Mucosa of rectum (tissue), 2 donors: ENCODE results near the gene JAZF1.

Experiments
- H3K27ac ChIP-seq, 2 donors: one replicate each; pipeline ENCODE4 v1.7.0; 2013; ENCODE audit warnings: inconsistent platforms in 2 of 2, low read depth in 2 of 2, low read length in 2 of 2
- H3K27me3 ChIP-seq, 2 donors: one replicate each; pipeline ENCODE4 v1.7.0; 2013; ENCODE audit warnings: low read length in 2 of 2; ENCODE audit not compliant: control insufficient read depth in 2 of 2, insufficient read depth in 2 of 2
- H3K36me3 ChIP-seq, 2 donors: one replicate each; pipeline ENCODE4 v1.7.0; 2013; ENCODE audit warnings: low read length in 2 of 2; ENCODE audit not compliant: control insufficient read depth in 2 of 2, insufficient read depth in 2 of 2
- H3K4me1 ChIP-seq, 2 donors: one replicate each; pipeline ENCODE4 v1.7.0; 2013; ENCODE audit warnings: low read length in 2 of 2, mild to moderate bottlenecking in 1 of 2; ENCODE audit not compliant: control insufficient read depth in 2 of 2, insufficient read depth in 2 of 2
- H3K4me3 ChIP-seq, 2 donors: one replicate each; pipeline ENCODE4 v1.7.0; 2013; ENCODE audit warnings: low read length in 2 of 2
- H3K9ac ChIP-seq, 2 donors: one replicate each; pipeline ENCODE4 v1.7.0; 2013; ENCODE audit warnings: low read length in 2 of 2, low read depth in 1 of 2, mild to moderate bottlenecking in 1 of 2
- H3K9me3 ChIP-seq, 2 donors: one replicate each; pipeline ENCODE4 v1.7.0; 2013; ENCODE audit warnings: low read length in 2 of 2; ENCODE audit not compliant: control insufficient read depth in 2 of 2
- donor health status: healthy.
- donor health status: Normal muscosa, but diverticular disease.

JAZF1 gene

GRCh38 chr7:28082071-28082470 is 98.5 kb downstream of the JAZF1 start:
- peaks cover 0 to 4% of the 10 kb centered on the region in 2 donors for H3K4me1 ChIP-seq
- H3K27me3 ChIP-seq: no peaks in the 10 kb centered on the region
- no peak overlapping the region for H3K4me3 ChIP-seq
- H3K9me3 ChIP-seq: no peaks in the 10 kb centered on the region
- H3K36me3 ChIP-seq: no peaks in the 10 kb centered on the region
- H3K27ac ChIP-seq: no peak overlapping the region
- H3K9ac ChIP-seq: no peak overlapping the region

DNA sequence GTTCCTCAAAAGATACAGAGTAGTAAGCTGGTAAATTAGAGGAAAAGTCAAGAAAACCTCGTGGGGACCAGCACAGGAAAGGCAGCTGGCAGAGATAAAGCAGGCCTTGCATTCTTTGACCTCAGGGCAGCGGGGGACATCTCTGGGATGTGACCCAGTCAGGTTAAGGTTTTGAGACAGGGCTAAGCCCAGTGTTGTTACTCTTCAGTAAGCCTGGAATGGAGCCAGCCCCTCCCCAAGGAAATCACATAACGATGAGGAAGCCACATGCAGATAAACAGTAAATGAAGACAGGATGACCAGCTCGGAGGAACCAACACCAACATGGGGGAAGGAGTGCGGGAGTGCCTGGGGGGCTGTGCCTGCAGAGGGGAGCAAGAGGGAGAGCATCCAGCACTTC is 99.6 kb downstream of the JAZF1 start:
- Histone ChIP-seq H3K9me3 (no peaks in the 10 kb centered on the region), H3K9ac (no peak overlapping the region), H3K27me3 (no peaks in the 10 kb centered on the region), H3K4me3 (no peak overlapping the region), H3K27ac (no peak overlapping the region), H3K36me3 (no peaks in the 10 kb centered on the region), H3K4me1 (peaks cover 0 to 4% of the 10 kb centered on the region in 2 donors)

DNA sequence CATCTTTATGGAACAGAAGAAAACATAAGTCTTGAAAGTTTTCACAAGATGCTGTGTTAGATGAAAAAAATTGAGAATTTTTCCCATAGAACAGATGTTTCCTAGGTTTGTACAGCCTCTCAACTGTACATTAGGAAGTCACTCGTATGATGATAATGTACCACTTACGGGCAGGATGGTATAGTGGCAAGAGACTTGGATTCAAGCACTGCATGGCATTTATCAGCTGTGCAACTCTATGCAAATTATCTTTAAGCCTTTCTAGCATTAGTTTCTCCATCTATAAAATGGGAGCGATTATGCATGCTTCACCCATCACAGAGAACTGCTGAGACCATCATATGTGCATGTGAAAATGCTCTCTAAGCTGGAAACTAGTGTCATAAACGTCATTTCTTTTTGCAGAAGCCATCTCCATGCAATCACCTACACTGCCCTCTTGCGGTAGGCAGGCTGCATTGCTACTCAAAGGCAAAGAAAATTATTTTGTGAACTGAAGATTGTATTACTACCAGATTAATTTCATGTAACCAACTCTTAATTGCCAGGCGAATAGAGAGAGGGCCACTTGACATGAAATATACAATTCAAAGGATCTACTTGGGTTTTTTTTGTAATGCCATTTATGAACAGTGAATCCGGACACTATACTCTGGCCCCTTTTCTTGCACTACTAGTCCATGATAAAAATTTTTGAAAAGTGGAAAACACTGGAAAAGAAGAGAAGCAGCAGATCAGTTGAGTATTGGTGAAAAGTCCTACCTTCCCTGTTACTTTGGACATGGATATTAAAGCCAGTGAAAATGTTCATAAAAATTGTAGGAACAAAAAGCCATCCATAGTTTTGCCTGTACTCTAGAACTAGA is 102.3 kb downstream of the JAZF1 start:
- Histone ChIP-seq H3K27ac (no peak overlapping the region), H3K9me3 (no peaks in the 10 kb centered on the region), H3K9ac (no peak overlapping the region), H3K4me3 (no peak overlapping the region), H3K4me1 (no peaks in the 10 kb centered on the region), H3K27me3 (no peaks in the 10 kb centered on the region), H3K36me3 (no peaks in the 10 kb centered on the region)

- Histone ChIP-seq H3K36me3 (no peaks in the 10 kb centered on the region), H3K27ac (no peak overlapping the region), H3K27me3 (no peaks in the 10 kb centered on the region), H3K4me1 (no peaks in the 10 kb centered on the region), H3K9ac (no peak overlapping the region), H3K9me3 (no peaks in the 10 kb centered on the region), H3K4me3 (no peak overlapping the region)
Observed at GRCh38 chr7:28077616-28078015, 103.0 kb downstream of the JAZF1 start.

GRCh38 chr7:28076423-28077200 is 104.0 kb downstream of the JAZF1 start:
- H3K9me3 ChIP-seq: no peaks in the 10 kb centered on the region
- no peaks in the 10 kb centered on the region for H3K4me1 ChIP-seq
- no peaks in the 10 kb centered on the region for H3K27me3 ChIP-seq
- H3K36me3 ChIP-seq: no peaks in the 10 kb centered on the region
- no peak overlapping the region for H3K27ac ChIP-seq
- H3K9ac ChIP-seq: no peak overlapping the region
- no peak overlapping the region for H3K4me3 ChIP-seq

DNA sequence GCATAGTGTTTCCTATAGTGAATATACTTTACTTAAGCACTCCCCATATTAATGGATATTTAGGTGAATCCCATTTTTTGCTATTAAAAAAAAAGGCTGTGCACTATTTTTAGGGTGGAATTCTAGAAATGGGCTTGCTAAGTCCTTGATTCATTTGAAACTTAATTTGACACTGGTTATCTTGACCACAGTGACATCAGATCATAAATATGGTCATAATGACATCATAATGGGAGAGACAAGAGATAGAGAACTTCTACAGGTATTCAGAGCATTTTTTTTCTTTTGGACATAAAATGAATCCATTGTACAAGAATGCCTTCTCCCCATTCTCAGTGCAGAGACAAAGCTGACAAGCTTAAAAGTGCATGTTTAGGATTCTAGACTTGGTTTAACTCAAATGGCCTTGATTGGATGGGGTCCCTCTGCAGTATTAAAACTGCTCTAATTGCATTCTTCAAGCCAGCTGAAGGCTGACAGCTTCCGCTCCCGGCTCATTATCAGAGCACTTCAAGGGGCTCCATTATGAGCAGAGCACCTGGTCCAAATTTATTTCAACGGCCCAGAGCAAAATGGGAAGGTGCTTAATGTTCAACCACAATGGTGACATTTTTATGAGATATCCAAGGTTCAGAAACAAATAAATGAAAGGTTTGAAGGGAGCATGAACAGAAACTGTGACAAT is 104.8 kb downstream of the JAZF1 start:
- no peaks in the 10 kb centered on the region for H3K9me3 ChIP-seq
- no peak overlapping the region for H3K4me3 ChIP-seq
- H3K36me3 ChIP-seq: no peaks in the 10 kb centered on the region
- no peaks in the 10 kb centered on the region for H3K4me1 ChIP-seq
- no peak overlapping the region for H3K27ac ChIP-seq
- H3K27me3 ChIP-seq: no peaks in the 10 kb centered on the region
- H3K9ac ChIP-seq: no peak overlapping the region

- Histone ChIP-seq H3K9me3 (no peaks in the 10 kb centered on the region), H3K9ac (no peak overlapping the region), H3K4me1 (no peaks in the 10 kb centered on the region), H3K27ac (no peak overlapping the region), H3K36me3 (no peaks in the 10 kb centered on the region), H3K4me3 (no peak overlapping the region), H3K27me3 (no peaks in the 10 kb centered on the region)
Observed at GRCh38 chr7:28072876-28073514, 107.6 kb downstream of the JAZF1 start.

DNA sequence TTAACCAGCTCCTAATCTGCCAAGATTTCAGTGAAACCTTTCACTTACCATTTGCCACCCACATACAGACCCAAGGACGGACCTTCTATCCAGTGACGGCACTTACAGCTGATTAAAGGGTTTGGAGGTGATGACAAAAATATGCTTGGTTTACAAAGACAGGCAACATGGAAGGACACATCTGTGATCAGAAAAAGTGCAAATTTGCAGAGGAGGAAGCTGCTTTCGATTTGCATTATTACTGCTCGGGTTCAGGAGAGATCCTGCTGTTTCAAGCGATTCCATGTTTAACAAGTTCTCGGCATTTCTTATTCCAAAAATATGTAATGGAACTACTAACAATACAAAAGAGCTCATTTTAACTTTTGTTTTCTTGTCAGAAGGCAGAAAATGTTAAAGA is 109.0 kb downstream of the JAZF1 start:
- no peak overlapping the region for H3K9ac ChIP-seq
- no peaks in the 10 kb centered on the region for H3K27me3 ChIP-seq
- no peaks in the 10 kb centered on the region for H3K4me1 ChIP-seq
- H3K36me3 ChIP-seq: no peaks in the 10 kb centered on the region
- no peaks in the 10 kb centered on the region for H3K9me3 ChIP-seq
- H3K4me3 ChIP-seq: no peak overlapping the region
- no peak overlapping the region for H3K27ac ChIP-seq

- H3K4me1 ChIP-seq: no peaks in the 10 kb centered on the region
- H3K27ac ChIP-seq: no peak overlapping the region
- no peak overlapping the region for H3K9ac ChIP-seq
- H3K4me3 ChIP-seq: no peak overlapping the region
- H3K27me3 ChIP-seq: no peaks in the 10 kb centered on the region
- no peaks in the 10 kb centered on the region for H3K36me3 ChIP-seq
- H3K9me3 ChIP-seq: no peaks in the 10 kb centered on the region
Observed at GRCh38 chr7:28070297-28071055, 110.1 kb downstream of the JAZF1 start.
